ENCODE measurements around the gene FBXL20.
"Not testable (repeated sequence)": the region's sequence is repeated elsewhere in the genome, so short reads cannot be mapped to it uniquely, and the experiment has no call there.

FBXL20 gene

GRCh38 chr17:39328815-39329214 is 72.6 kb downstream of the FBXL20 start:
- Mint-ChIP-seq H3K4me3 (no peak overlapping the region), H3K9me3 (no peaks in the 10 kb centered on the region), H3K27me3 (no peaks in the 10 kb centered on the region), H3K27ac (no peak overlapping the region), H3K4me1 (ENCODE audit: low read depth) (peaks cover 5% of the 10 kb centered on the region), H3K36me3 (ENCODE audit: low read depth) (no peaks in the 10 kb centered on the region)

DNA sequence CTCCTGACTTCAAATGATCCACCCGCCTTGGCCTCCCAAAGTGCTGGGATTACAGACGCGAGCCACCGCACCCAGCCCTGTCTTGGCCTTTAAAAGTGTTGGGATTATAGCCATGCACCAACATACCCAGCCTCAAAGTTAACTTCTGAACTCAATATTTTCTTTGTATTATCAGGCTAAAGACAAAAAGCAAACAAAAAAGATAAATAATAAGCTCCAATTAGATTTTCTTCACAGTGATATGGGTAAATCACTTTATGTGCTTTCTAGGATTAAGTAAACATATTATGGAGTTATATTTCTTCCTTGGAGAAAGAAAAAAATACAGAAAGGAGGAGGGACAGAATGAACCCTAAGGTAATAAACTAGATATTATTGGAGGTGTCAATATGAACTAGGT is 74.3 kb downstream of the FBXL20 start:
- Mint-ChIP-seq H3K27ac (no peak overlapping the region), H3K4me1 (ENCODE audit: low read depth) (peaks cover 8% of the 10 kb centered on the region), H3K4me3 (no peak overlapping the region), H3K36me3 (ENCODE audit: low read depth) (no peaks in the 10 kb centered on the region), H3K9me3 (no peaks in the 10 kb centered on the region), H3K27me3 (no peaks in the 10 kb centered on the region)

DNA sequence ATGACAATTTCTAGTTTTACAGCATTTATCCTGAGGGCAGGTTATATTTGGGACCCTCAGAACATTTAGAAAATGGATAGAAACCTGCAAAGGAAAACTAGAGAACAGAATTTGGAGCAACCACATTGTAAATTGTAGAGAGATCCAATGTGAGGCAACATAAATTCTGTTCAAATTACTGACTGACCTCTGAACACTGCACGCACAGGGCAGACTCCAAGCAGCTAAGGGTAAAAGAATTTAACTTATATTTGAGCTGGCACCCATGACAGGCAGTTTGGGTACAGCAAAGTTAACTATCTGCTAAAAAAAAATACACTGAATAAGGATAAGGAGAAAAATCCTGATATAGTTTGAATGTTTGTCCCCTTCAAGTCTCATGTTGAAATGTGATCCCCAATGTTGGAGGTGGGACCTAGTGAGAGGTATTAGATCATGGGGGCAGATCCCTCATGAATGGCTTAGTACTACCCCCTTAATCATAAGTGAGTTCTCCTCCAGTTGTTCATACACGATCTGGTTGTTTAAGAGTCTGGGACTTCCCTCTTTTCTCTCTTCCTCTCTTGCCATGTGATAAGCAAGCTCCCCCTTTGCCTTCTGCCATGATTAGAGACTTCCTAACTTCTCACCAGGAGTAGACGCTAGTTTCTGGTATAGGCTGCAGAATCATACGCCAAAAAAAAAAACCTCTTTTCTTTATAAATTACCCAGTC is 75.7 kb downstream of the FBXL20 start:
- Mint-ChIP-seq H3K27me3 (no peaks in the 10 kb centered on the region), H3K36me3 (ENCODE audit: low read depth) (no peaks in the 10 kb centered on the region), H3K4me1 (ENCODE audit: low read depth) (peaks cover 8% of the 10 kb centered on the region), H3K4me3 (no peak overlapping the region), H3K9me3 (no peaks in the 10 kb centered on the region), H3K27ac (peak overlapping the region; percentile 40)

GRCh38 chr17:39318636-39319035 is 82.8 kb downstream of the FBXL20 start:
- Mint-ChIP-seq H3K4me1 (ENCODE audit: low read depth) (peaks cover 2% of the 10 kb centered on the region), H3K36me3 (ENCODE audit: low read depth) (no peaks in the 10 kb centered on the region), H3K27me3 (no peaks in the 10 kb centered on the region), H3K9me3 (no peaks in the 10 kb centered on the region), H3K4me3 (no peak overlapping the region), H3K27ac (no peak overlapping the region)

GRCh38 chr17:39306509-39307212 is 94.8 kb downstream of the FBXL20 start:
- peaks cover 15% of the 10 kb centered on the region for H3K4me1 Mint-ChIP-seq (ENCODE audit: low read depth)
- no peak overlapping the region for H3K4me3 Mint-ChIP-seq
- peaks cover 7% of the 10 kb centered on the region for H3K36me3 Mint-ChIP-seq (ENCODE audit: low read depth)
- H3K9me3 Mint-ChIP-seq: no peaks in the 10 kb centered on the region
- H3K27ac Mint-ChIP-seq: no peak overlapping the region
- H3K27me3 Mint-ChIP-seq: no peaks in the 10 kb centered on the region

DNA sequence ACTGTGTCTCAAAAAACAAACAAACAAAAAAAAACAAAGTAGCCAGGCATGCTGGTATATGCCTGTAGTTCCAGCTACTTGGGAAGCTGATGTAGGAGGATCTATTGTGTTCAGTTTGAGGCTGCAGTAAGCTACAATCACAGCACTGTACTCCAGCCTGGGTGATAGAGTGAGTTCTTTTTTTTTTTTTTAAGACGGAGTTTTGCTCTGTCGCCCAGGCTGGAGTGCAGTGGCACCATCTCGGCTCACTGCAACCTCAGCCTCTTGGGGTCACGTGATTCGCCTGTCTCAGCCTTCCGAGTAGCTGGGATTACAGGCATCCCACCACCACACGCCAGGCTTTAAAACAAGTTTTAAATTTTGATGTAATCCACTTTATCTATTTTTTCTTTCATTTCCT is 95.4 kb downstream of the FBXL20 start:
- H3K27me3 Mint-ChIP-seq: no peaks in the 10 kb centered on the region
- H3K9me3 Mint-ChIP-seq: no peaks in the 10 kb centered on the region
- H3K4me3 Mint-ChIP-seq: no peak overlapping the region
- no peak overlapping the region for H3K27ac Mint-ChIP-seq
- peaks cover 9% of the 10 kb centered on the region for H3K36me3 Mint-ChIP-seq (ENCODE audit: low read depth)
- H3K4me1 Mint-ChIP-seq (ENCODE audit: low read depth): peaks cover 18% of the 10 kb centered on the region

DNA sequence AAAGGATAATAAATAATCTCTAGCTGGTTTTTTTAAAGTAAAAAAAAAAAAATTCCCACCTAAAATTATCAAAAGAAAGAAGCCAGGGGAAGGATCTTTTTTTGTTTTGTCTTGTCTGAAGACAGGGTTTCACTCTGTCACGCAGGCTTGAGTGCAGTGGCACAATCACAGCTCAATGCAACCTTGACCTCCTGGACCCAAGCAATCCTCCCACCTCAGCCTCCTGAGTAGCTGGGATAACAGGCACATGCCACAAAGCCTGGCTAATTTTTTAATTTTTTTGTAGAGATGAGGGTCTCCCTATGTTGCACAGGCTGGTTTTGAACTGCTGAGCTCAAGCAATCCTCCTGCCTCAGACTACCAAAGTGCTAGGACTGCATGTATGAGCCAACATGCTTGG is 97.2 kb downstream of the FBXL20 start:
- peaks cover 18% of the 10 kb centered on the region for H3K4me1 Mint-ChIP-seq (ENCODE audit: low read depth)
- no peak overlapping the region for H3K4me3 Mint-ChIP-seq
- H3K27me3 Mint-ChIP-seq: no peaks in the 10 kb centered on the region
- H3K9me3 Mint-ChIP-seq: no peaks in the 10 kb centered on the region
- H3K36me3 Mint-ChIP-seq (ENCODE audit: low read depth): peaks cover 20% of the 10 kb centered on the region
- no peak overlapping the region for H3K27ac Mint-ChIP-seq

- Mint-ChIP-seq H3K9me3 (no peaks in the 10 kb centered on the region), H3K36me3 (ENCODE audit: low read depth) (peaks cover 24% of the 10 kb centered on the region), H3K4me3 (no peak overlapping the region), H3K27ac (no peak overlapping the region), H3K27me3 (no peaks in the 10 kb centered on the region), H3K4me1 (ENCODE audit: low read depth) (no peaks in the 10 kb centered on the region)
Observed at GRCh38 chr17:39294060-39294459, 107.4 kb downstream of the FBXL20 start.

DNA sequence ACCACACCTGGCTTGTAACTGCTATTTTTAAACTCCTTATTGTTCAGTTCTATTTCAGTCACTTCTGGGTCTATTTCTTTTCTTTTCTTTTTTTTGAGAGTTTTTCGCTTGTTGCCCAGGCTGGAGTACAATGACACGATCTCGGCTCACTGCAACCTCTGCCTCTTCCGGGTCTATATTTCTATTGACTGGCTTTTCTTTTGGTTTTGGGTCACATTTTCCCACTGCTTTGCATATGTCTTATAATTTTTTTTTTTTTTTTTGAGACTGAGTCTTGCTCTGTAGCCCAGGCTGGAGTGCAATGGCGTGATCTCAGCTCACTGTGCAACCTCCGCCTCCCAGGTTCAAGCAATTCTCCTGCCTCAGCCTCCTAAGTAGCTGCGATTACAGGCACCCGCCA is 108.9 kb downstream of the FBXL20 start:
- not testable (repeated sequence) for H3K9me3 Mint-ChIP-seq; H3K27ac Mint-ChIP-seq; H3K4me1 Mint-ChIP-seq (ENCODE audit: low read depth); H3K4me3 Mint-ChIP-seq; H3K27me3 Mint-ChIP-seq
- peaks cover 18% of the 10 kb centered on the region for H3K36me3 Mint-ChIP-seq (ENCODE audit: low read depth)

- not testable (repeated sequence) for H3K4me3 Mint-ChIP-seq; H3K27me3 Mint-ChIP-seq; H3K9me3 Mint-ChIP-seq; H3K27ac Mint-ChIP-seq; H3K36me3 Mint-ChIP-seq (ENCODE audit: low read depth); H3K4me1 Mint-ChIP-seq (ENCODE audit: low read depth)
Observed at GRCh38 chr17:39286513-39286912, 114.9 kb downstream of the FBXL20 start.

DNA sequence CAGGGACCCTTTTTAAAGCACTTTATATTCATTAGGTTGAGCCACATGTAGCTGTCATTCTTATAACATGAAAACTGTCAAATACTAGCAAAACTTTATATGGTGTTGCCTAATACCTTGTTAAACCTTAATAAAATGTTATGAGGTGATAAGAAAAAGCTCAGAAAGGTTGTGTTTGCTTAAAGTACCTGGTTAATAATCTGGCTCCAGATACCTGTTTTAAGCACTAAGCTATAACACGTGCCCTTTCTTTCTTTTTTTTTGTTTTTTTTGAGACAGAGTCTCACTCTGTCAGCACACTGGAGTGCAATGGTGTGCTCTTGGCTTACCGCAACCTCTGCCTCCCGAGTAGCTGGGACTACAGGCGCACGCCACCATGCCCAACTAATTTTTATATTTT is 116.7 kb downstream of the FBXL20 start:
- H3K36me3 Mint-ChIP-seq (ENCODE audit: low read depth): no peaks in the 10 kb centered on the region
- no peaks in the 10 kb centered on the region for H3K4me1 Mint-ChIP-seq (ENCODE audit: low read depth)
- no peaks in the 10 kb centered on the region for H3K9me3 Mint-ChIP-seq
- no peak overlapping the region for H3K27ac Mint-ChIP-seq
- no peaks in the 10 kb centered on the region for H3K27me3 Mint-ChIP-seq
- H3K4me3 Mint-ChIP-seq: no peak overlapping the region

- no peaks in the 10 kb centered on the region for H3K27me3 Mint-ChIP-seq
- H3K36me3 Mint-ChIP-seq (ENCODE audit: low read depth): no peaks in the 10 kb centered on the region
- H3K4me1 Mint-ChIP-seq (ENCODE audit: low read depth): no peaks in the 10 kb centered on the region
- H3K9me3 Mint-ChIP-seq: no peaks in the 10 kb centered on the region
- no peak overlapping the region for H3K27ac Mint-ChIP-seq
- H3K4me3 Mint-ChIP-seq: no peak overlapping the region
Observed at GRCh38 chr17:39283896-39284295, 117.5 kb downstream of the FBXL20 start.

- no peaks in the 10 kb centered on the region for H3K9me3 Mint-ChIP-seq
- no peak overlapping the region for H3K4me3 Mint-ChIP-seq
- H3K4me1 Mint-ChIP-seq (ENCODE audit: low read depth): no peaks in the 10 kb centered on the region
- H3K27me3 Mint-ChIP-seq: no peaks in the 10 kb centered on the region
- H3K36me3 Mint-ChIP-seq (ENCODE audit: low read depth): no peaks in the 10 kb centered on the region
- H3K27ac Mint-ChIP-seq: no peak overlapping the region
Observed at GRCh38 chr17:39283098-39283497, 118.3 kb downstream of the FBXL20 start.

DNA sequence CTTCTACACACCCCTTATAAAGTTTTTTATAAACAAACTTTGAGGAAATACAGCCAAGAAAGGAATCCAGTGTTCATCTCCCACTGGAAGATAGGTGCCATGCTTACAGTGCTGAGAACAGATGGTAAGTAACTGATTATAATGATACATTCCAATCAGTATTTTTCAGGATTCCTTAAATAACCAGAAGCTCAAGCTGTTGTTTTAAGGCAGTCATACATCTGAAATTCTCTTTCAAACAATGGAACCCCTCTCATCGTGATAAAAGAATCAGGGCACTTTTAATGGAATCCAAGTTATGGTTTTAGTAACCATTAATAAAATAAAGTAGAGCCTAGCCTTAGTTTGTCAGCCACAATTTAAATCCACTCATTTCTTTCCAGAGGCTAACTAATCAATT is 119.6 kb downstream of the FBXL20 start:
- Mint-ChIP-seq H3K4me1 (ENCODE audit: low read depth) (no peaks in the 10 kb centered on the region), H3K36me3 (ENCODE audit: low read depth) (peaks cover 3% of the 10 kb centered on the region), H3K9me3 (no peaks in the 10 kb centered on the region), H3K27me3 (no peaks in the 10 kb centered on the region), H3K27ac (no peak overlapping the region), H3K4me3 (no peak overlapping the region)

DNA sequence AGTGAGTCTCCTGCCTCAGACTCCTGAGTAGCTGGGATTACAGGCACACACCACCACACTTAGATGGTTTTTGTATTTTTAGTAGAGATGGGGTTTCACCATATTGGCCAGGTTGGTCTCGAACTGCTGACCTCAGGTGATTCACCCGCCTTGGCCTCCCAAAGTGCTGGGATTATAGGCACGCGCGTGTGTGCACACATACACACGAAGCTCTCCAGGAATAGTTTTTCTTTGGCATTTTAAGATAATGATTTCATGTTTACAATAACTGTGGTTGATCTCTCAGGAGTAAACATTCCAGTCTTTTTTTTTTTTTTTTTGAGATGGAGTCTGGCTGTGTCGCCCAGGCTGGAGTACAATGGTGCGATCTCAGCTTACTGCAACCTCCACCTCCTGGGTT is 123.2 kb downstream of the FBXL20 start:
- not testable (repeated sequence) for H3K9me3 Mint-ChIP-seq; H3K4me3 Mint-ChIP-seq; H3K27ac Mint-ChIP-seq; H3K4me1 Mint-ChIP-seq (ENCODE audit: low read depth); H3K27me3 Mint-ChIP-seq
- H3K36me3 Mint-ChIP-seq (ENCODE audit: low read depth): peaks cover 14% of the 10 kb centered on the region

GRCh38 chr17:39277110-39277509 is 124.3 kb downstream of the FBXL20 start:
- Mint-ChIP-seq H3K27ac (no peak overlapping the region), H3K4me3 (no peak overlapping the region), H3K27me3 (no peaks in the 10 kb centered on the region), H3K4me1 (ENCODE audit: low read depth) (no peaks in the 10 kb centered on the region), H3K36me3 (ENCODE audit: low read depth) (peaks cover 14% of the 10 kb centered on the region), H3K9me3 (no peaks in the 10 kb centered on the region)

Measured in stimulated activated naive CD8-positive, alpha-beta T cell treated with anti-CD3 and anti-CD28 coated beads, Interleukin-15, Interleukin-2, amounts not matched to agents 100 ng/mL and 50 ng/mL, for 24 hours (primary cell).